Lung (tissue), 16 donors: ENCODE measurements around the gene GGA2. TPM values are rescaled to one million over a fixed set of nuclear protein-coding genes. Genes with fewer than 3 reads are reported as not detected.
A peak's percentile ranks its signal among the peaks of the same experiment; 100 is the strongest.

Source experiments
- ATAC-seq: fragments of 200-7000 bp; cut with Tn5 transposase; one replicate; pipeline ENCODE4 v1.9.1; 2020; ENCODE audit warnings: moderate number of reproducible peaks; ENCODE audit not compliant: insufficient read depth, low FRiP score
- DNase-seq, 3 donors: peaks; one replicate each; pipeline ENCODE4 v3.0.0-alpha.2; 2013 to 2017
- H3K27ac ChIP-seq, 2 donors: one replicate each; pipeline ENCODE4 v1.5.1; 2013; ENCODE audit warnings: mild to moderate bottlenecking in 2 of 2, moderate library complexity in 2 of 2, control low read depth in 1 of 2, inconsistent platforms in 1 of 2, low read depth in 1 of 2, low read length in 1 of 2
- H3K27me3 ChIP-seq, 3 donors: one replicate each; pipeline ENCODE4 v1.5.1; 2013; ENCODE audit warnings: low read length in 2 of 3; ENCODE audit not compliant: control insufficient read depth in 3 of 3, insufficient read depth in 3 of 3
- H3K36me3 ChIP-seq, 4 donors: one replicate each; pipeline ENCODE4 v1.5.1; 2013; ENCODE audit warnings: low read length in 4 of 4, mild to moderate bottlenecking in 1 of 4, moderate library complexity in 1 of 4; ENCODE audit not compliant: control insufficient read depth in 4 of 4, insufficient read depth in 4 of 4
- H3K4me1 ChIP-seq, 5 donors: one replicate each; pipeline ENCODE4 v1.5.1; 2013; ENCODE audit warnings: low read length in 5 of 5, mild to moderate bottlenecking in 2 of 5, moderate library complexity in 1 of 5; ENCODE audit not compliant: control insufficient read depth in 5 of 5, insufficient read depth in 5 of 5
- H3K4me3 ChIP-seq: one replicate; pipeline ENCODE4 v1.5.1; 2013; ENCODE audit warnings: mild to moderate bottlenecking, control low read depth, moderate library complexity
- H3K9ac ChIP-seq, 2 donors: one replicate each; pipeline ENCODE4 v1.5.1; 2013; ENCODE audit warnings: low read length in 2 of 2, control low read depth in 1 of 2; ENCODE audit not compliant: insufficient read depth in 1 of 2
- H3K9me3 ChIP-seq, 4 donors: one replicate each; pipeline ENCODE4 v1.5.1; 2013; ENCODE audit warnings: low read length in 3 of 4, mild to moderate bottlenecking in 1 of 4, moderate library complexity in 1 of 4; ENCODE audit not compliant: control insufficient read depth in 4 of 4, insufficient read depth in 3 of 4
- CTCF ChIP-seq: IDR thresholded peaks from 2 replicates; pipeline ENCODE4 v1.5.1; 2012; ENCODE audit warnings: mild to moderate bottlenecking; ENCODE audit errors: control extremely low read depth, extremely low read depth
- WGBS, 2 donors: extraction: QIAGEN DNeasy Blood & Tissue Kit; methylation state at CpG; one replicate each; pipeline ENCODE4 v1.1.7; 2013; 5-methylcytosine and 5-hydroxymethylcytosine counted together
- long read RNA-seq, 5 donors: transcript quantifications; one replicate each; lab custom pipeline, GENCODE V29; 2026
- polyA plus RNA-seq, 2 donors: library from polyadenylated mRNA; stranded (reverse); fragments of 200-250 nt; gene quantifications; one replicate each; pipeline ENCODE4 v1.2.1, GENCODE V29; 2013
- total RNA-seq, 2 donors: library from RNA; depleted of rRNA in 1 of 2; stranded (reverse); fragments of >200 nt in 1 of 2; gene quantifications; one replicate each; pipeline ENCODE4 v1.2.1, GENCODE V29; 2014 to 2021
- donor health status: control.
- donor health status: control.
- donor health status: Bipolar disorder and iron deficiency.
- donor health status: healthy.
- donor health status: DM: yes; HTN: yes; CAD: no.

Gene GGA2
- total RNA-seq (100 to 1,000 TPM in 1 of 2 donors, 10 to 100 TPM in 1; 88.5 to 118 TPM), polyA plus RNA-seq (10 to 100 TPM; 29.4 to 39.3 TPM)
- long read RNA-seq, donor 1, full-length matches to known transcripts, result 10 of 10 reads
- long read RNA-seq, donor 1, partial matches to known transcripts, result 0 of 10 reads
- long read RNA-seq, donor 1, other reads (novel, unspliced or antisense), result 0 of 10 reads
- long read RNA-seq, donor 2, full-length matches to known transcripts, result 3 of 15 reads
- long read RNA-seq, donor 2, partial matches to known transcripts, result 12 of 15 reads
- long read RNA-seq, donor 2, other reads (novel, unspliced or antisense), result 0 of 15 reads
- long read RNA-seq, donor 3, full-length matches to known transcripts, result 5 of 5 reads
- long read RNA-seq, donor 3, partial matches to known transcripts, result 0 of 5 reads
- long read RNA-seq, donor 3, other reads (novel, unspliced or antisense), result 0 of 5 reads
- long read RNA-seq, donor 4, result 0 reads
- long read RNA-seq, donor 5, full-length matches to known transcripts, result 9 of 9 reads
- long read RNA-seq, donor 5, partial matches to known transcripts, result 0 of 9 reads
- long read RNA-seq, donor 5, other reads (novel, unspliced or antisense), result 0 of 9 reads

- TF ChIP-seq CTCF, result no peak
- ATAC-seq, result peak; percentile 92
- Histone ChIP-seq H3K4me1 (peaks cover 0 to 14% (median 4%) of the 10 kb centered on the region in 5 donors), H3K9ac (peak within 1 kb of the TSS; percentile 44 to 49), H3K27me3 (no peaks in the 10 kb centered on the region), H3K36me3 (peaks cover 0 to 6% (median 0%) of the 10 kb centered on the region in 4 donors), H3K4me3 (peak within 1 kb of the TSS; percentile 87), H3K27ac (peak within 1 kb of the TSS; percentile 91 to 92), H3K9me3 (no peaks in the 10 kb centered on the region)
- 1 to 2% methylated on average over 40 to 71 of the region's 71 CpGs for WGBS, 2 donors
- peak; percentile 84 to 93 (median 89) for DNase-seq
These were observed at the start of gene GGA2 for GRCh38 chr16:23510164-23510914. TSS of gene GGA2 (minus strand) at chr16:23510494. CDS start at chr16:23510411, 83 bp downstream.

- TF ChIP-seq CTCF, result no peak
- DNase-seq, result peak; percentile 22 to 36 (median 27)
- Histone ChIP-seq H3K4me1 (peaks cover 0 to 10% (median 10%) of the 10 kb centered on the region in 5 donors), H3K27ac (peak overlapping the region; percentile 92 to 95), H3K36me3 (peaks cover 10 to 24% (median 17%) of the 10 kb centered on the region in 4 donors), H3K9me3 (no peaks in the 10 kb centered on the region), H3K27me3 (no peaks in the 10 kb centered on the region), H3K9ac (peak overlapping the region; percentile 76 to 91), H3K4me3 (peak overlapping the region; percentile 95)
- 2 to 4% methylated on average over 38 to 60 of the region's 60 CpGs for WGBS, 2 donors
- ATAC-seq, result peak; percentile 2
These were observed 47.7 kb upstream of the GGA2 start for GRCh38 chr16:23557779-23558702.
